GM21526 (cell line): Measurements from ENCODE around the gene CALY.
A peak's percentile ranks its signal among the peaks of the same experiment; 100 is the strongest.
"Not testable (repeated sequence)": the region's sequence is repeated elsewhere in the genome, so short reads cannot be mapped to it uniquely, and the experiment has no call there.

ENCODE experiments used
- ATAC-seq: cut with Tn5 transposase; IDR thresholded peaks from one replicate; pipeline ENCODE4 v1.9.1; 2021; ENCODE audit warnings: moderate library complexity; ENCODE audit not compliant: unreplicated experiment, low FRiP score

CALY gene

DNA sequence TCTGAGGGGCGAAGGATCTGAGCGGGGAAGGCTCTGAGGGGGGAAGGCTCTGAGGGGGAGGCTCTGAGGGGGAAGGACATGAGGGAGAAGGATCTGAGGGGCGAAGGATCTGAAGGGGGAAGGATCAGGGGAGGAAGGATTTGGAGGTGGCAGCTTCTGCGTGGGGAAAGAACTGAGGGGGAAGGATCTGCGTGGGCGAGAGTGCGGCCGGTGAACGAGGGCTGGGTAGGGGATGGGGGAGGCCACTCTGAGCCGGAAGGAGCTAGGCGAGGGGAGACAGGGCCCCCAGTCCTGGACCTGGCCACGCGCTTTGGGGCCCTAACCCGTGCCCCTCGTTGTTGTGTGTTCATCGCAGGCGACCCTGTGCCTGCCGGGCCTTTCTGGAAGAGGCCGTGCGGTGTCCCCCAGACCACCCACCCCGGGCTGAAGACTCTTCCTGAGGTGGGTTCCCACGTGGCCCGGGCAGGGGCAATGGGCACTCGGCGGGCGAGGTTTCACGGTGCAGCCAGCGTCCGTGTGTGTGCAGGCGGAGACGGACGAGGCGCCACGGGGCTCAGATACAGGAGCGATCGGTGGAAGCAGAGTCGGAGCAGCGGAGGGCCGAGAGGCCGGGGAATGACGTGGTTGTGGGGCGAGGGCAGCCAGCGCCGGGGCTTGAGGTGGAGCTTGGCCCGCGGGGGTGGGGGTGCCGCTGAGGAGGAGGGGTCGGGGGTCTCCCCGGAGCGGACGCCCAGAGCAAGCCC is 2.0 kb downstream of the CALY start:
- ATAC-seq = no peak

- no peak for ATAC-seq
These were observed 3.6 kb downstream of the CALY start for GRCh38 chr10:133332936-133333699.

- ATAC-seq = peak; percentile 87
These were observed 7.0 kb downstream of the CALY start for GRCh38 chr10:133329491-133330202.

DNA sequence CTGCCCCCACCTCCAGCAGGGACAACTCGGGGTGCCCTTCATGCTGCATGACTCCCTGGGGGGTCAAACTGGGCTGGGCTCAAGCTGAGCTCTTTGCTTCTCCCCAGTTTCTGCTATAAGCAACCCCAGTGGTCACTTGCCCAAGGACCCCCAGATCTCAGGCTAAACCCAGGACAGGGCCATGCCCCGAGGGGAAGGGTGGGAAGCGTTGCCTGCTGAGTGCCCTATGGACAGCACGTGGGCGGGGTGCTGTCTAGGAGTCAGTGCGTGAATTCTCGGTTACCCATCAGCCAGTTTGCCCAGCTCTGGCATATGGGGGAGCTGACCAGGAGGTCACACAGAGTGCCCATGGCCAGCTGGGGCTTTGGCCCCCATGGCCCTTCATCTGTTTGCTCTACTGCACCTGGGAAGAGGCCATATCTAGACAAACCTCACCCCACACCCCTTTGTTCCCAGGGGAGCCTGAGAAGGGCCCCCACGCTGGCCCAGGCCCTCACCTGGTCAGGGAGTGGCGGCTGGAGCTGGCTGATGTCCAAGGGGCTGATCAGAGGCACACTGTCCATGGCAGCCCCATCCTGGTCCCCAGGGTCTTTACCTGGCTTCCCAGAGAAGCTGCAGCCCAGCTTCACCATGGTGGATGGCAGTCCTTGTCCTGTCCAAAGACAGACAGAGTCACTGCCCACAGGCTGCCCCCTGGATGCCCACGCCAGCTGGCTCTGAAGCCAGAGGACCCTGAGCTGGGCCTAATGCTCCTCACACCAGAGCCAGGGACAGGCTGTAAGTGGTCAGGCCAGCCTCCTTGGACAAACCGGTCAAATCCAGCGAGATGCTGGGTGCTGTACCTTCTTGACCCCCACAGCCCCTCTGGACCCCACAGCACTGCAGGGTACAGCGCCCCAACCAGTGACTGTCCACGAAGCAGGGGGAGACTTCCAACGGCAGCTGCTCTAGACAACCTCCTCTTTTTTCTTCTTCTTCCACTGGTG is 8.0 kb downstream of the CALY start:
- ATAC-seq = no peak

DNA sequence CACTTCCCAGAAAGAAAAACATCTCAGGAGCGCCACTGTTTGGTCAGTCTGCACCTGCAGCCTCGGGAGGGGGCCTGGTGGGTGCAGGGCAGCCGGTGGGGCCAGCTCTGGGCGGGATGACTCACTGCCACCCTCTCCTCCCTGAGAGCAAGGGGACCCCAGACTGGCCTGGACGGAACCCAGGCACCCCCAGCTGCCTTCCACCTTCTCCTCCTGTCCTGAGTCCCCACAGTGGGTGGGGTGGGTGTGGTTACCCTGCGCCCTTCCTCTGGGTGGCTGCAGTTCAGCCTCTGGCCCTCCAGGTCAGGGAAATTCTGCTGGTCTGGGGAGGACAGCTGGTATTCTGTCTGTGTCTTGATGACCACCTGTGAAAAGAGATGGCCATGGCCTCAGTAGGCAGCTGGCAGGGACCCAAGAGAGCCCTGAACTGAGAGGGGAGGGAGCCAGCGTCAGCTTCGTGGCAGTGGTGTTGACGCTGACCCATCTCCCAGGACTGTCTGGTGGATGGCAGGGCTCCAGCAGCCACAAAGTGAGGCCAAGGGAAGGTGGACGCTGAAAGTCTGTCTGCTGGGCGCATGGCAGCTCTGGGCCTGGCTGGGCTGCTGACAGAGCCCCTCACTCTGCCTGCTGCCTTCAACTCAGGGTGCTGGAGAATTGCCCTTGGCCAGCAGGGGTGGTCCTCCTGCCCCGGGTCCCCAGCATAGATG is 8.9 kb downstream of the CALY start:
- no peak for ATAC-seq

- ATAC-seq = no peak
These were observed 9.7 kb downstream of the CALY start for GRCh38 chr10:133326745-133327650.

DNA sequence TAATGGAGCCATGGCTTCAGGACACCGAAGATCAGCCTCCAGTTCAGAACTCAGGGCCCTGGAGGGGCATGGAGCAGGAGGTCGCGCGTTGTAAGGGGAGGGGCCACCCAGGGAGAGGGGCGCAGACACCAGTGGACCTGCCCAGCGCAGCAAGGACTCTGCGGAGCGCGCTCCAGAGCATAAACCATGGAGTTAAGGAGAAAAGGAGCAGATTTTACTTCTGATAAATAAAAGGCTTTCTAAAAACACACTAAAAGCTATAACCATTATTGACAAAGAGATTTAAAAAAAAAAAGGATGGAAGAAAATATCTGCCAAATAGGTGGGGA is 10.5 kb downstream of the CALY start:
- ATAC-seq = no peak

- ATAC-seq = no peak
These were observed 11.1 kb downstream of the CALY start for GRCh38 chr10:133325440-133326222.

GRCh38 chr10:133324857-133325260 is 11.8 kb downstream of the CALY start:
- no peak for ATAC-seq

DNA sequence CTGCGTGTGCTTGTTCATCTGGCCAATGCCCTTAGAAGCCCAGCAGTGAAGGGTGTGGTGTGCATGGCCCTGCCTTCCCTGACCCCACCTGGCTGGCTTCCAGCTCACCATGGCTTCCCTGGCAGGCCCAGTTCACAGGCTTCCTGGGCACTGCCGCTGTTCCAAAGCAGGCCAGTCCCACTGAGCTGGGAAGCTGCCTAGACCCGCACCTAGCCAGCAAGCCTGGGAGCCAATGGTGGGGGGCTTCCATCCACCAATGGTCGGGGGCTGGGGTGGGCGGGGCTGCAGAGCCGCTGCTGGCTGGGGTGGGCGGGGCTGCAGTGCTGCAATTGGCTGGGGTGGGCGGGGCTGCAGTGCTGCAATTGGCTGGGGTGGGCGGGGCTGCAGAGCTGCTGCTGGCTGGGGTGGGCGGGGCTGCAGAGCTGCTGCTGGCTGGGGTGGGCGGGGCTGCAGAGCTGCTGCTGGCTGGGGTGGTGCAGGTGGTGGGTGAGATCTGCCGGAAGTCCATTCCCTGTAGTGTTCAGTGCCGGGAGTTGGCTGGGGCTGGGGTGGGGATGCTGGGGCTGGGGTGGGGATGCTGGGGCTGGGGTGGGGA is 12.4 kb downstream of the CALY start:
- ATAC-seq = no peak

GRCh38 chr10:133322064-133322709 is 14.5 kb downstream of the CALY start:
- ATAC-seq = not testable (repeated sequence)

DNA sequence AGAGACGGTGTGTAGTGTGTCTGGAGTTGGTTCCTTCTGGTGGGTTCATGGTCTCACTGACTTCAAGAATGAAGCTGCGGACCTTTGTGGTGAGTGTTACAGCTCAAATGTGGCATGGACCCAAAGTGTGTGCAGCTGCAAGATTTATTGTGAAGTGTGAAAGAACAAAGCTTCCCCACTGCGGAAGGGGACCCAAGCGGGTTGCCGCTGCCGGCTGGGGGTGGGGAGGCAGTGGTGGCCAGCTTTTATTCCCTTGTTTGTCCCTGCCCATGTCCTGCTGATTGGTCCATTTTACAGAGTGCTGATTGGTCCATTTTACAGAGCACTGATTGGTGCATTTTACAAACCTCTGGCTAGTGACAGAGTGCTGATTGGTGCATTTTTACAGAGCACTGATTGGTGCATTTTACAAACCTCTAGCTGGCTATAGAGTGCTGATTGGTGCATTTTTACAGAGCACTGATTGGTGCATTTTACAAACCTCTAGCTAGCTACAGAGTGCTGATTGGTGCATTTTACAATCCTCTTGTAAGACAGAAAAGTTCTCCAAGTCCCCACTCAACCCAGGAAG is 15.8 kb downstream of the CALY start:
- ATAC-seq = not testable (repeated sequence)

GRCh38 chr10:133318494-133319127 is 18.1 kb downstream of the CALY start:
- ATAC-seq = peak; percentile 81

DNA sequence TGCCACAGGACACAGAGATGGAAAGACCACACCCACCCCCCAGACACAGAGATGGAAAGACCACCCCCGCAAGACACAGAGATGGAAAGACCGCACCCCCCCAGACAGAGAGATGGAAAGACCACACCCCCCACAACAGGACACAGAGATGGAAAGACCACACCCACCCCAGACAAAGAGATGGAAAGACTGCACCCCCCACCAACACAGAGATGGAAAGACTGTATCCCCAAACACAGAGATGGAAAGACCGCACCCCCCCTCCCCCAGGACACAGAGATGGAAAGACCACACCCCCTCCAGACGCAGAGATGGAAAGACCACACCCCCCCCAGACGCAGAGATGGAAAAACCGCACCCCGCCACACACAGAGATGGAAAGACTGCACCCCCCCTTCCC is 20.0 kb downstream of the CALY start:
- ATAC-seq = no peak

DNA sequence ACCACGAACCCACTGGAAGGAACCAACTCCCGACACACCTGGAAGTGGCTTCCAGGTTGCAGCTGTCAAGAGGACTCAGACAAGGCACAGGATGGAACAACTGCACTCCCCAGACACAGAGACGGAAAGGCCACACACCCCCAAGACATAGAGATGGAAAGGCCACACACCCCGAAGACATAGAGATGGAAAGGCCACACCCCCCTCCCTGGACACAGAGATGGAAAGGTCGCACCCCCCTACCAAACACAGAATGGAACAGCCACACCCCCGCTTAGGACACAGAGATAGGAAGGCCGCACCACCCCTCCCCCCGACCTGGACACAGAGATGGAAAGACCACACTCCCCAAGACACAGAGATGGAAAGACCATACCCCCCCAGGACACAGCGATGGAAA is 20.4 kb downstream of the CALY start:
- ATAC-seq = no peak

GRCh38 chr10:133315847-133316246 is 20.8 kb downstream of the CALY start:
- no peak for ATAC-seq
